ENCODE measurements around the gene THNSL1. TPM values are rescaled to one million over a fixed set of nuclear protein-coding genes. Genes with fewer than 3 reads are reported as not detected.

The THNSL1 gene
- total RNA-seq, 1 experiment from 2014 or later = 4.2 TPM

DNA sequence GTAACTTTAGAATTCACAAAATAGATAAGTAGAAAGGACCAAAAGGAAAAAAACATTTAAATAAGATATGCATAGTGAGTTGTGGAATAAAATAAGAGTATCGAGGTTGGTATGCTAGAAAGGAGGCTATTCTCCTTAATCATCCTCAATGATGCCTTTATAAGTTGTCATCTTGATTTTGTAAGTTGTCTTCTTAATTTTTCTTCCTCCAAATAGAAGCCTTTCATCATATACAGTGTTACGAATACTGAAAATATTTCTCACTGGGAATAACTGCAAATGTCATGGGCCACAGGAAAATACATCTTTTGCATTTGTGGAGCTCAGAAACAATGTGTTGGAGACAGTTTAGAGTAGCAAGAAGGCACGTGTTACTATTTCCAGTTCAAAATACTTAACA, 32.5 kb upstream of the THNSL1 start:
- H4K8ac ChIP-seq (replicated peaks; ENCODE audit: insufficient read length, low read depth, low read length) = no peak overlapping the region
- no peak overlapping the region for H2BK15ac ChIP-seq (ENCODE audit: low read depth, low read length)
- no peak overlapping the region for H3K9ac ChIP-seq (ENCODE audit: extremely low read depth, insufficient read length, low read length)
- no peak overlapping the region for H2BK12ac ChIP-seq (ENCODE audit: insufficient read length, low read depth, low read length)
- H3K27me3 ChIP-seq (ENCODE audit: insufficient read depth, low read length) = no peaks in the 10 kb centered on the region
- H4K20me1 ChIP-seq (ENCODE audit: control insufficient read depth, insufficient read depth, insufficient read length) = no peaks in the 10 kb centered on the region
- H4K91ac ChIP-seq (ENCODE audit: insufficient read length, low read depth, low read length) = no peak overlapping the region
- Mint-ChIP-seq H3K9me3 (no peaks in the 10 kb centered on the region; a peak in 1 of 5 replicates), H3K36me3 (ENCODE audit: insufficient read depth in 1 of 3, low read depth in 3 of 3) (no peaks in the 10 kb centered on the region), H3K4me3 (no peak overlapping the region), H3K27ac (no peak overlapping the region), H3K27me3 (ENCODE audit: low read depth) (no peaks in the 10 kb centered on the region), H3K4me1 (peaks cover 3 to 5% of the 10 kb centered on the region in 2 experiments; a peak in 3 of 4 replicates)
- no peak overlapping the region for H4K5ac ChIP-seq (ENCODE audit: insufficient read length, low read depth, low read length)
- no peak overlapping the region for H3K14ac ChIP-seq (ENCODE audit: insufficient read depth, low read length)
- H3K4ac ChIP-seq (ENCODE audit: low read depth, low read length) = no peak overlapping the region
- H3K23me2 ChIP-seq (ENCODE audit: insufficient read length, low read depth, low read length, poor library complexity, severe bottlenecking) = no peaks in the 10 kb centered on the region
- H3K79me2 ChIP-seq (ENCODE audit: insufficient read depth, low read length) = no peaks in the 10 kb centered on the region
- H3K79me1 ChIP-seq (ENCODE audit: insufficient read depth, low read depth, low read length, poor library complexity, severe bottlenecking) = no peaks in the 10 kb centered on the region
- H3K23ac ChIP-seq (ENCODE audit: insufficient read length, low read depth, low read length) = no peak overlapping the region
- no peak overlapping the region for H3K18ac ChIP-seq (ENCODE audit: insufficient read length, low read depth, low read length)
- H3T11ph ChIP-seq (ENCODE audit: low read length) = no peak overlapping the region
- WGBS (ENCODE audit: extremely low coverage, insufficient read length, low lambda C conversion rate) = 100% methylated on average over 1 of the region's 3 CpGs
- H2BK120ac ChIP-seq (ENCODE audit: low read depth, low read length, poor library complexity, severe bottlenecking) = no peak overlapping the region
- H3K56ac ChIP-seq (ENCODE audit: insufficient read length, low read depth, low read length) = no peak overlapping the region
- H3K27ac ChIP-seq (ENCODE audit: insufficient read length, low read depth, low read length) = no peak overlapping the region
- H3K4me2 ChIP-seq (ENCODE audit: insufficient read depth, insufficient read length, low read length) = no peak overlapping the region
- no peak for TF ChIP-seq CTCF (conservative IDR thresholded peaks at IDR 0.05)
- no peak overlapping the region for H2BK5ac ChIP-seq (ENCODE audit: insufficient read length, low read length)
- no peak overlapping the region for H2AK5ac ChIP-seq (ENCODE audit: insufficient read length, low read length)
- no peak for DNase-seq
- H2BK20ac ChIP-seq (ENCODE audit: low read depth, low read length, poor library complexity, severe bottlenecking) = no peak overlapping the region
- H2AFZ ChIP-seq (ENCODE audit: low read length) = no peak overlapping the region
- no peaks in the 10 kb centered on the region for H3K9me3 ChIP-seq (ENCODE audit: control insufficient read depth, low read depth, low read length)
- H3K4me1 ChIP-seq (ENCODE audit: insufficient read depth, low read length) = no peaks in the 10 kb centered on the region

Measured in H9 (cell line).